Thymus (tissue), 11 donors: Measurements from ENCODE around the gene APLF. TPM values are rescaled to one million over a fixed set of nuclear protein-coding genes. Genes with fewer than 3 reads are reported as not detected.
"Not testable (repeated sequence)": the region's sequence is repeated elsewhere in the genome, so short reads cannot be mapped to it uniquely, and the experiment has no call there.

ENCODE experiments used
- DNase-seq, 9 donors: peaks; one replicate each; pipeline ENCODE4 v3.0.0-alpha.2; 2013; ENCODE audit warnings: low spot score in 9 of 9, low read depth in 6 of 9, missing footprints in 1 of 9
- H3K27ac ChIP-seq, 2 donors: one replicate each; pipeline ENCODE4 v1.5.1; 2013; ENCODE audit warnings: control low read depth in 1 of 2, low read depth in 1 of 2, low read length in 1 of 2, mild to moderate bottlenecking in 1 of 2, moderate library complexity in 1 of 2
- H3K27me3 ChIP-seq, 2 donors: one replicate each; pipeline ENCODE4 v1.5.1; 2013; ENCODE audit warnings: low read length in 1 of 2; ENCODE audit not compliant: control insufficient read depth in 2 of 2, insufficient read depth in 1 of 2
- H3K36me3 ChIP-seq, 2 donors: one replicate each; pipeline ENCODE4 v1.5.1; 2013; ENCODE audit warnings: low read length in 1 of 2, mild to moderate bottlenecking in 1 of 2, moderate library complexity in 1 of 2; ENCODE audit not compliant: control insufficient read depth in 2 of 2, insufficient read depth in 2 of 2
- H3K4me1 ChIP-seq, 2 donors: one replicate each; pipeline ENCODE4 v1.5.1; 2013; ENCODE audit warnings: low read length in 2 of 2; ENCODE audit not compliant: control insufficient read depth in 2 of 2, insufficient read depth in 2 of 2
- H3K4me3 ChIP-seq, 2 donors: one replicate each; pipeline ENCODE4 v1.5.1; 2013; ENCODE audit warnings: low read length in 2 of 2, control low read depth in 1 of 2, mild to moderate bottlenecking in 1 of 2
- H3K9me3 ChIP-seq, 2 donors: one replicate each; pipeline ENCODE4 v1.5.1; 2013; ENCODE audit warnings: low read length in 1 of 2, mild to moderate bottlenecking in 1 of 2; ENCODE audit not compliant: control insufficient read depth in 2 of 2, insufficient read depth in 1 of 2
- WGBS: extraction: QIAGEN DNeasy Blood & Tissue Kit; methylation state at CpG from one replicate; pipeline ENCODE4 v1.1.7; 2013; 5-methylcytosine and 5-hydroxymethylcytosine counted together
- polyA plus RNA-seq: library from polyadenylated mRNA; stranded (reverse); fragments of 200-250 nt; gene quantifications from one replicate; pipeline ENCODE4 v1.2.3, GENCODE V29; 2013
- total RNA-seq: library from RNA; stranded (reverse); fragments of 120-200 nt; gene quantifications from one replicate; pipeline ENCODE4 v1.2.4, GENCODE V29; 2013
- donor health status: healthy.

The APLF gene
- total and polyA plus RNA-seq, 2 donors: 2.4 to 7.5 TPM

DNA sequence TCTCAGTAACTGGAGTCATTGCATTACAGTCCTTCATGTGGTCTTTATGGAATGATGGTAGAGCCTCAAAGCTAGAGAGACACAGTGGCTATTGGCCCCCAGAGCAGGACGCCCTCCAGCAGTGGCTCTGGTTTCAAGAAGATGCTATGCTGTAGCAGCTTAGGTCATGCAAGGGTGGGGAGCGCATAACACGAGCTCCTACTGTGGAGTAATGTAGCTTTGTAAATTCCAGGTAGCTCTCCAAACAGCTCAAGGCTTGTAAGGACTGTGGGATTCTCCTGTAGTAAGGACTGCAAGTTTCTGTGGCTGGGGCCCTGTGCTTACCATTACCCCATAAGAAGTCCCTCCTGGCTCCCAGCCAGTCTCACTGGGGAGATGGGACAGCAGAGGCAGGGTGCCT is 15.6 kb downstream of the APLF start:
- Histone ChIP-seq H3K27ac (no peak overlapping the region), H3K4me1 (no peaks in the 10 kb centered on the region), H3K9me3 (no peaks in the 10 kb centered on the region), H3K4me3 (no peak overlapping the region), H3K36me3 (no peaks in the 10 kb centered on the region), H3K27me3 (no peaks in the 10 kb centered on the region)
- 96% methylated on average over 3 of the region's 3 CpGs for WGBS
- DNase-seq: no peak

DNA sequence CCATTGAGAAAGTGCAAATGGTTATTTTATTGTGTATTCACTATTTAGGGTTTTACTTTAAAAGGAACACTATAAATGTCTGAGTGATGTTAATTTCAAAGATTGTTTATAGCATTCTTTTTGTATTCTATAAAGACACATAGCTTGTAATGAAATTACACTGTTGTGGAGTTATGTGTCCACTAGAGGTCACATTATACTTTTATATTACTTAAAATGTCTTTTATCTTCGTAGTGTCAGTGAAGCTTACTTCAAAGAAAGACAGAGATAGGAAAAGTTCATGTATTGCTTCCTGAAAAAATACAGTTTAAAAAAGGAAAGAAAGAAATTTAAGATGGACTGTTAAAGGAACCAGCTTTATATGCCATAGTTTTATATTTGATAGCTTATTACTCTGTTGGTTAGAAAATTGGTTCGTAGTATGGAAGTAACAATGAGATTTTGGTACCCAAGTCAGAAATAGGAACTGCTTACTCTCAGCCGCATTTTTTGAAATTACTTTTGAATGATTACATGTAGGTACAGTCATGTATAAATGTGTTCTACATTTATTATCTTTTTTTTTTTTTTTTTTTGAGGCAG is 20.5 kb downstream of the APLF start:
- Histone ChIP-seq H3K9me3 (no peaks in the 10 kb centered on the region), H3K36me3 (no peaks in the 10 kb centered on the region), H3K27ac (no peak overlapping the region), H3K4me3 (no peak overlapping the region), H3K27me3 (no peaks in the 10 kb centered on the region), H3K4me1 (no peaks in the 10 kb centered on the region)
- WGBS: 59% methylated on average over 3 of the region's 3 CpGs
- DNase-seq: peak in 1 of 9 donors; percentile 38

DNA sequence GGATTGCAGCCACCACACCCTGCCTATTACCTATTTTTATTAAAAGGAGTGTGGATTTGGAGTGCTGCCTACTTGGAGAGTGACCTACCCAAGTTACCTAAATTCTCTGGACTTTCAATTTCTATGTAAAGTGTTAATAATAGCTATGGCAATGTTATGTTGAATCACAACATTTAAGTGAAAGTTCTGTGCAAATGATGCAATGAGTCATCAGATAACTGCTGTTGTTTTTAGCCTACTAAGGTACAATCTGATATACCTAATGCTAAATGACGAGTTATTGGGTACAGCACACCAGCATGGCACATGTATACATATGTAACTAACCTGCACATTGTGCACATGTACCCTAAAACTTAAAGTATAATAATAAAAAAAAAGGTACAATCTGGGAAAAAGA is 21.2 kb downstream of the APLF start:
- not testable (repeated sequence) for H3K27ac ChIP-seq, H3K36me3 ChIP-seq, H3K4me3 ChIP-seq, H3K27me3 ChIP-seq, H3K4me1 ChIP-seq, H3K9me3 ChIP-seq, DNase-seq
- 95% methylated on average over 1 of the region's 1 CpG for WGBS

DNA sequence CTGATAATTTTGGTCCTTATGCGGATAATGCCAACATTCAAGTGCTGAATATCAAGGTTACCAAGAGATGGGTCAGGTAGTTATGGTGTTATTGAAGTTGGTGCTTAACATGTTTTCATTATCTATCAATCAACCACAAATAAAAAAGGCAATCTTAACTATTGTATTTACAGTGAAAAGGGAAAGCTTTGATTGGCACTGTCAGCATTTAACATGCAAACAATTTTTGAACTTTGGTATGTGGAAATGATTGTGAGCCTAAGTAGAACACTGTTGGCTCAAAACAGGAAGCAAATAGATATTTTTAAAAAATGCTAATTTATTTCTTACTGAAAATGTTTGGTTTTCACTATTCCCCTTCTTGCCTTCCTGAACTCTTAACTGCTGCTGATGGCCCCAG is 21.9 kb downstream of the APLF start:
- no peaks in the 10 kb centered on the region for H3K36me3 ChIP-seq
- WGBS: 98% methylated on average over 1 of the region's 1 CpG
- no peak for DNase-seq
- no peaks in the 10 kb centered on the region for H3K27me3 ChIP-seq
- no peaks in the 10 kb centered on the region for H3K9me3 ChIP-seq
- H3K4me1 ChIP-seq: no peaks in the 10 kb centered on the region
- H3K27ac ChIP-seq: no peak overlapping the region
- no peak overlapping the region for H3K4me3 ChIP-seq

DNA sequence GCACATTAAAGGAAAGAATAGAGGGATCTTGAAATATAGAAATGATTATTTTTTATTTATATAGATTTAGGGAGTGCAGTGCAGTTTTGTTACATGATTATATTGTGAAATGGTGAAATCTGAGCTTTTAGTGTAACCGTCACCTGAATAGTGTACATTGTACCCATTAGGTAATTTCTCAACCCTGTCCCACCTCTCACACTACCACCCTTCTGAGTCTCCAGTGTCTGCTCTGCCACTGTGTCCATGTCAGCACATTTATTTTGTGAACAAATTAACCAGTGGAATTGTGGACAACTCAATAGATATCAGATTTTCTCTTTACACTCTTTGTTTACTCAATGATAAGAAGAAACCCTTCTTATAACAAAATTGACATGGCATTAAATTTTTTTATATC is 24.2 kb downstream of the APLF start:
- H3K9me3 ChIP-seq: peaks cover 0 to 11% of the 10 kb centered on the region in 2 donors
- H3K27ac ChIP-seq: no peak overlapping the region
- H3K36me3 ChIP-seq: no peaks in the 10 kb centered on the region
- no peak overlapping the region for H3K4me3 ChIP-seq
- no peaks in the 10 kb centered on the region for H3K27me3 ChIP-seq
- H3K4me1 ChIP-seq: no peaks in the 10 kb centered on the region
- 97% methylated on average over 1 of the region's 1 CpG for WGBS
- DNase-seq: no peak

DNA sequence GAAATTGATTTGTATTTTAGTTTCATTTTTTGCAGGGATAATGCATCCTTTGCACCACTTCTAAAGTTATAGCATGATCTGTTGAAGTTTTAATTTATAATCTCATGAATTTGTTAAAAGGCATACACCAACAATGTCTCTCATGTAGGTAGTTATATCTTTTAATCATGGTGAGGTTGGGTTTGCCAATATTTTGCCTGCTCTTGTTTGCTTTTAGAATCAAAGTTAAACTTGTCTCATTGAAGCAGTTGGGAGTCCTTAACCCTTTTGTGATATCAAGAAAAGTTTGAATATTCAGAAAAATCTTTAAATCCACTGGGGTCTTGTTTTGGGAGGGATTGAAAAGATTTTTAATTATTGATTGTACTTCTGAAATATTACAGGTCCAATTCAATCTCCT is 31.7 kb downstream of the APLF start:
- Histone ChIP-seq H3K9me3 (peaks cover 0 to 11% of the 10 kb centered on the region in 2 donors), H3K4me3 (no peak overlapping the region), H3K27me3 (no peaks in the 10 kb centered on the region), H3K36me3 (no peaks in the 10 kb centered on the region), H3K27ac (no peak overlapping the region), H3K4me1 (no peaks in the 10 kb centered on the region)
- DNase-seq: no peak

DNA sequence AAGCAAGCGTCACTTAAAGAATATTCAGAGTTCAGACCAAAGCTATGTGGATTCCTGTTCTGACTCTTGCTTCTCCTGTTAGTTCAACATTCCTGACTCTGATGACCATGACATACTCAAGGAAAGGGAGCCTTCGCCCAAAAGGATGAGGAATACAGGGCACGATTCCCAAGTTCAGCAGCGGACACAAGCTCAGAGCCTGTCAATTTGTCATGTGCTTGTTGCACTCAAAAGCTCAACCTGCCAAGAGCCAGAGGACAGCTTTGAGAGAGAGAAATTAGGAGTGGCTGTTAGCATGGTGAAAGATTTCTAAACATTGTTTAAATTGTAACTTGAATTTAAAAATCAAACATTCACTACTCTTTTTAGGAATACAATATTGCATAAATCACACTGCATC is 33.3 kb downstream of the APLF start:
- 95% methylated on average over 4 of the region's 4 CpGs for WGBS
- Histone ChIP-seq H3K4me1 (no peaks in the 10 kb centered on the region), H3K27ac (no peak overlapping the region), H3K4me3 (no peak overlapping the region), H3K27me3 (no peaks in the 10 kb centered on the region), H3K36me3 (no peaks in the 10 kb centered on the region), H3K9me3 (peaks cover 0 to 6% of the 10 kb centered on the region in 2 donors)
- DNase-seq: no peak

DNA sequence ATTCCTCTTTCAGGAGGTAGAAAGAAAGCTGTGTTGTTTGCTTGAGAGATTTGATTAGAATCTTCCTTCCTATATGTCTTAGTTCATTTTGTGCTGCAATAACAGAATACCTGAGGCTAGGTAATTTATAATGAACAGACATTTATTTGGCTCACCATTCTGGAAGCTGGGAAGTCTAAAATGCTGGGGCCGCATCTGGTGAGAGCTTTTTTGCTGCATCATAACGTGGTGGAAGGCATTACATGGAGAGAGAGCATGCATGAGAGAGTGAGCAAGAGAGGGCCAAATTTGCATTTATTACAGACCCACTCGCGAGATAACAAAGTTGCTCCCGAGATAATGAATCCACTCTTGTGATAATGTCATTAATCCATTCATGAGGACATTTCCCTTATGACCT is 34.4 kb downstream of the APLF start:
- H3K27ac ChIP-seq: no peak overlapping the region
- WGBS: 98% methylated on average over 5 of the region's 5 CpGs
- no peak for DNase-seq
- H3K4me1 ChIP-seq: no peaks in the 10 kb centered on the region
- no peaks in the 10 kb centered on the region for H3K27me3 ChIP-seq
- no peak overlapping the region for H3K4me3 ChIP-seq
- H3K36me3 ChIP-seq: no peaks in the 10 kb centered on the region
- H3K9me3 ChIP-seq: no peaks in the 10 kb centered on the region

DNA sequence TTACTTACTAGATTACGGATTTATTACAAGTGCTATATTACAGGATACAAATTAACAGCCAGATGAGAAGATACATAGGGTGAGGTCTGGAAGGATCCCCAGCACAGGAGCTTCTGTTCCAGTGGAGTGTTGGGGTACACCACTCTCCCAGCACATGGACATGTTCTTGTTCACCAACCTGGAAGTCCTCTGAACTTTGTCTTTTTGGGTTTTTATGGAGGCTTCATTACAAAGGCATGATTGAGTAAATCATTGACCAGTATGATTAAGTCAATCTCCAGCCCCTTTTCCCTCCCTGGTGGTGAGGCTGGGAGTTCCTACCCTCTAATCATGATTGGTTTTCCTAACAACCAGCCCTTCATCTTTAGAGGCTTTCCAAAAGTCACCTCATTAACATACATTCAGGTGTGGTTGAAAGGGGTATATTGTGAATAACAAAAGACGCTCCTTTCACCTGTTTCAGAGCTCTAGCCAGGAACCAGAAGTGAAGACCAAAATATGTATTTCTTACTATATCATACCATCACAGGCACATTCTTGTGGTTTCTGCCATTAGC is 38.3 kb downstream of the APLF start:
- Histone ChIP-seq H3K4me3 (no peak overlapping the region), H3K27ac (no peak overlapping the region), H3K36me3 (no peaks in the 10 kb centered on the region), H3K4me1 (no peaks in the 10 kb centered on the region), H3K27me3 (no peaks in the 10 kb centered on the region), H3K9me3 (no peaks in the 10 kb centered on the region)
- WGBS: 98% methylated on average over 2 of the region's 2 CpGs
- DNase-seq: no peak
